Stimulated activated CD4-positive, alpha-beta T cell treated with anti-CD3 and anti-CD28 coated beads, Interleukin-12 subunit alpha, Interleukin-12 subunit beta, amount 100 ng/mL, for 4 hours (primary cell): ENCODE data around the gene DHFR.

Experiments
- DNase-seq: peaks from one replicate; pipeline ENCODE4 v3.0.0-alpha.2; 2020

Gene DHFR

DNA sequence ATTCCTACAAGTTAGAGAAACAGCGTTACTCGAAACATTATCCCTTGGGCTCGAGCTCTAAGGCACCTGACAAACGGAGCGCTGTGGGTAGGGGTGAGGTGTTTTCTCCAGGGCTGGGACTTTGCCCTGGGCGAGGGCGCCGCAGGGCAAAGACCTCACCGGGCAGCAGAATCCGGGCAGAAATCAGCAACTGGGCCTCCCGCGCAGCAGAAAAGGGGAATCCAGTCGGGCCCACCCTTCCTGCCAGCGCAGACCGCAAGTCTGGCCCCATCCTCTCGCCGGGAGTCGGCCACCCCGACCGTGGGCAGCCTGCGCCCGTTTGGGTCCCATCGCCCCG, 761 bp downstream of the DHFR start:
- DNase-seq: no peak

GRCh38 chr5:80653502-80653901, 1.3 kb downstream of the DHFR start:
- no peak for DNase-seq

GRCh38 chr5:80646926-80647325, 7.9 kb downstream of the DHFR start:
- no peak for DNase-seq

DNA sequence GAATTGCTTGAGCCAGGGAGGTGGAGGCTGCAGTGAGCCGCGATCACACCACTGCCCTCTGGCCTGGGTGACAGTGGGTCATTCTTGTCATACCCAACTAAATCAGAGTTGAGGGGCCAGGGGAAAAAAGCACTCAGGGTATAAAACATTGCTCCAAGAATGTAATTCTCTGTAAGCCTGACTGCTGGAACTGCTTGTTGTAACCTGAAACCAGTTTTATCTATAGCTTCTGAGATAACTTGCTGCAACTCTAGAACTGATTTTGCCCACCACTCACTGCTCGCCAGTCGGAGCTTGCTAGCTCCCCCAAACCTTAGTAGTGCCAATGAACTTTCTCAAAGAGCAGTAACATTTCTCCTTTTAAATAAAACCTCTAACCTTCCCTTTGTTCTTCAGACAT, 9.9 kb downstream of the DHFR start:
- no peak for DNase-seq

DNA sequence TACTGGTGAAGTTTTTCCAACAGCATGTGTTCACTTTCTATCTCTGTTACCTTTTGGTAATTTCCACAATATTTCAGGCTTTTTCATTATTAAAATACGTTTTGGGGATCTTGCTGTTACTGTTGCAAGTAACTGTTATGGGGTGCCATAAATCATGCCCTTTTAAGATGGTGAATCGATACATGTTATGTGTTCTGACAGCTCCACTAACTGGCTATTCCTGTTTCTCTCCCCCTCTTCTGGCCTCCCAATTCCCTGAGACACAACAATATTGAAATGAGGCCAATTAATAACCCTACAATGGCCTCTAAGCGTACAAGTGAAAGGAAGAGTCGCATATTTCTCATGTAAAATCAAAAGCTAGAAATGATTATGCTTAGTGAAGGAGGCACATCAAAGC, 13.4 kb downstream of the DHFR start:
- DNase-seq: no peak

- DNase-seq: no peak
Measured at GRCh38 chr5:80634193-80634592, 20.6 kb downstream of the DHFR start.

DNA sequence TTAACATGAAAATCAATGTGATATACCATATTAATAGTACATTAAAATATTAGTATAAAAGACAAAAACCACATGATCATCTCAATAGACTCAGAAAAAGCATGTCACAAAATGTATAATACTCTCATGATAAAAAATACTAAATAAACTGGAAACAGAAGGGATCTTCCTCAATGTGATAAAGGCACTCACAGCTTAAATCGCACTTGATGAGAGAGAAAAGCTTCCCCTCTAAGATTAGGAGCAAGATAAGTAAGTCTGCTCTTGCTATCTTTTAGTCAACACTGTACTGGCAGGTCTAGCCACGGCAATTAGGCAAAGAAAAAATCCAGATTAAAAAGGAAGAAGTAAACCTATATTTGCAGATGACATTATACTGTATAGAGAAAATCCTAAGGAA, 22.1 kb downstream of the DHFR start:
- no peak for DNase-seq

DNA sequence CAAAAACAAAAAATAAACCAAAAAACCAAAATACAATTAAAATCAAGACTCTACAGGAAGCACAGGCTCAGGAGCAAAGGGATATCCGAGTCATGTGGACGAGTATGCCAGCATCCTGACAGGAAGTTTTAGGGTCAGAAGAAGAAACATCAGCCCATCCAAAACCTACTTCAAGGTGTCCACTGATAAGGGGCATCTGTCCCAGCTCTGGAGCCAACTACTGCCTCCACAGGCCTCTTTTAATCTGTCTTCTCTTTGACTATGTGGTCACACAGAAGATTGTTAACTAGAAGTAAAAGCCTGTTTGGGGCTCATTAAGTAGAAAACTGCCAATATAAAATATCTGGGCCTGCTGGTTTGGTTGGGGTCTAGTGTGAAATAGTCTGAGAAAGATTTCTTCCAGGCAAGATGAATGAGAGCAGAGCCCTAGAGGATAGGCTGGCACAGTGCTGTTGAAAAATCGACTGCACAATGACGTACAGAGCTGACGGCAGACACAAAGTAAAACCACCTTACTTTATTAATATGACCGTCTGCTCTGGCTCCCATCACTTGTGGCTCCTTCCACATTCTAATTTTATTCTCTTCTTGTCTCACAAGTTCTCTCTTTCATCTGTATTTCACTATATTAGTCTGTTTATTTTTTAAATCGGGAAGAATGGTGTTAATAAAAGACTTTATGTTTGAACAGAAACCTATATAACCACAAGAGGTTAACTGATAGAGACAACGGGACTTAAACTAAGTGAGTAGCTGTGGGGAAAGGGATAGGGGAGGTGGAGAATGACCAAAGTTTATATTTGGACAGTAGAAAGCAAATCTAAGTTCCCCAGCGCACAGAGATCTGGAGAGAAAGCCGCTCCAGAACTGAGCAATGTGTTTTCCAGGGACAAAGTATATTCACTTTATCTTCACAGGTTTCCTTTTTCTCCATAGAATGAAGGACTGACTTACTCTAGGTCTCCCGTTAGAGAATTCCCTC, 23.2 kb downstream of the DHFR start:
- DNase-seq: no peak

DNA sequence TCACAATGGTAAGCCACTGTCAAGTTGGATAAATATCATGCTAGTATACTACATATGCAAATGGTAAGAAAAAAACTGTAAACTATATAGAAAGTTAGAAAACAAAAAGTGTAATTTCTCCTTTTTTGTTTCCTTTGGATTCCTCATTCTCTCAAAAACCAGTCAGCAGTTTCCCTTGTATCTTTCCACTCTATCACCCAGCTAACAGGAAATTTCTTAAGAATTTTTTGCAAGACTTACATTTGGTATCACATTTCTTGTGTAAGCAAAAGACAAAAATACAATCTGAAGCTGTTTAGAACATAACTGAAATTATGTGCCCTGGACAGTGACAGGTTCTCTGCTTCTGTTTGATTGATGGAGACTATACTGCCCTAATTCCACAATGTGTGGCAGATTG, 25.5 kb downstream of the DHFR start:
- DNase-seq: no peak

- DNase-seq: no peak
Measured at GRCh38 chr5:80625230-80625629, 29.6 kb downstream of the DHFR start.

DNA sequence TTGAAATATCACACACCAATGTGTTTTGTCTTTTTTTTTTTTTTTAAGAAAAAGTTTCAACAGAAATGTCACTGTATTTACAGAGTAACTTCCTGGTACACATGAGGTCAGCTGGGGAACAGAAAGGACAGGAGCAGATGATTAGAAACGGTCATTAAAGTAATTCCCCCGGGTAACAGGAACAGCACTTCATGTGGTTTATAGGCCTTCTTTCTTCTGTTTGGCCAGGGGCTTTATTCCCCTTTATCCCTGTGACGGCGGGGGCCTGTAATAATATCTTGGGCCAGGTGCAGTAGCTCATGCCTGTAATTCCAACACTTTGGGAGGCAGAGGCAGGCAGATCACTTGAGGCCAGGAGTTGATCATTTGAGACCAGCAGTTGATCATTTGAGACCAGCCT, 30.8 kb downstream of the DHFR start:
- DNase-seq: no peak

DNA sequence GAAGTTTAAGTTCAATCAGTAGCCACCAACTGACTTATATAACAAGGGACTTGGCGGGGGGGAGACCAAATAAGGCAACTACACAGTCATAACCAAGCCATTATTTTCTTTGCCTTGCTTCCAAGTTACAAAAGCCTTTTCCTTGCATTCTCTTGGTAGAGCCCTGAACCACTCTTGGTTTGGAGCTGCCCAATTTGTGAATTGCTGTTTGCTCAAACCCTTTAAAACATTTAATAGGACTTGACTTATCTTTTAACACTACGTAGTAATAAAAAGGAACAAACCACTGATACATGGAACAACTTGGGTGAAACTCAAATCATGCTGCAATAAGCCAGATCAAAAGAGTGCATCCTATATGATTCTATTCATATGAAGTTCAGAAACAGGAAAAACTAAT, 32.0 kb downstream of the DHFR start:
- DNase-seq: no peak

DNA sequence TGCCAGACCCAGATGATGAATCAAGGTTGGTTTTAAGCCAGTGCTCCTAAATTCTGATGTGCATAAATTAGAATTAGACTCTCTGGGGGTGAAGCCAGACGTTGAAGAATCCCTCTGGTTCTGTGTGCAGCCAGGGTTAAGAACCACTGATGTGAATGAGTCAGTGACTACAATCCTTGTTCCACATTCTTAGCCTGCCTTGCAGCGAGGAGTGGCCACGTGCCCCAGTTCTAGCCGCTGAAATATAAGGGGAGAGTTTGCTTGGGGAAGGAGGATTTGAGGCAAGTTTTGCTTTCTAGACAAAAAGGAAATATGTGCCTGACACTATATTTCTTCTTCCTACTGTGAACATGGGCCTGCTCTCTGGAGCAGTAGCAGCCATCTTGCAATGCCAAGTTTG, 34.6 kb downstream of the DHFR start:
- no peak for DNase-seq

- no peak for DNase-seq
Measured at GRCh38 chr5:80619086-80619485, 35.7 kb downstream of the DHFR start.

GRCh38 chr5:80618438-80618837, 36.3 kb downstream of the DHFR start:
- no peak for DNase-seq

DNA sequence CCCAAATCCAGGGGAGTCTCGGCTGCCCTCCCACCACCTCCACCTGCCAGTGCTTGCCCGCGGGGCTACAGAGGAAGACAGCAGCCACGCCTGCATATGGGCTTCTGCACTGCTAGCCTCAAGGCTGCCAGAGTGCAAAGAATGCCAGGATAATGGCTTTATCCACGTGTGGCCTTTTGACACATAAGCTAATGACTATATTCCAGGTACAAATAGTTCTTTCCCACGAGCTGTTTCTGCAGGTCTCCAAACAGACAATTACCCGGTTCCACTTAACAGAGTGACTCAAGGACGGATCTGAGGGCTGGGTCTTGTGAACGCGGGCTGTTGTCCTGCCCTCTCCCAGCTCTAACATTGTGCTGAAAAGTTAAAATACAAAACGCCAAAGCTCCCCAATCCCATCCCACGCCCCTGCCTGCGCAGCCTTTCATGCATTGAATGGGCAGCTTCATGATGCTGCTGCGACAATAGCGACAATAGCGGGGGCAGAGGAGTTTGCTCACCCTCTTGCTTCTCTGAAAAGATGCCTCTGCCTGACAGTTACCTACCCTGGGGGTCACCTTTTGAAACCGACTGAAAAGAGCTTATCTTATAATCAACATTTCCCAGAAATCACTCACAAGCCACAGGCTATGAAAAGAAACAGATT, 39.4 kb downstream of the DHFR start:
- no peak for DNase-seq

DNA sequence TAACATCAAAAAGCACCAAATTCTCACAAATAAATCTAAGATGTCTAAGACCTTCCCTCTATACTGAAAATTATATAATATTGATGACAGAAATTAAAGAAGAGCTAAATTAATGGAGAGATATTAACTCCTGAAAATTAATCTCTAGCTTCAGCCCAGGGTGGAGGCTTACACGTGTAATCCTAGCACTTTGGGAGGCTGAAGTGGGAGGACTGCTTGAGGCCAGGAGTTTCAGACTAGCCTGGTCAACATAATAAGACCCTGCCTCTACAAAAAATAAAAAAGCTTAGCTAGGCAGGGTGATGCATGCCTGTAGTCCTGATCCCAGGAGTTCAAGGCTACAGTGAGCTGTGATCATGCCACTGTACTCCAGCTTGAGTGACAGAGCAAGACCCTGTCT, 45.1 kb downstream of the DHFR start:
- DNase-seq: no peak

DNA sequence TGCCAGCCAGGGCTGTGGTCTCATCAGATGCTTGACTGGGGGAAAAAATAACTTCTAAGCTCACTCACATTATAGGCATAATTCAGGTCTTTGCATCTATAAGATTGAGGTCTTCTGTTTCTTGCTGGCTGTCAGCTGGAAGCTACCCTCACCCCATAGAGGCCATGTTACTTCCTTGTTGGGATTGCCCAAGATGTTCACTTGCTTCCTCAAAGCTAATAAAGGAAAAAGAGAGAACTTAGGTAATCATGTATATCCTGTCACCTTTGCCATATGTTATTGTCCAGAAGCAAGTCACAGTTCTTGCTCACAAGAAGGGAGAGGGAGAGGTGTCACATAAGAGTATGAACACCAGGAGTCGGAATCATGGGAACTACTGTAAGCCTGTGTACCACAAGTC, 46.1 kb downstream of the DHFR start:
- DNase-seq: no peak

- no peak for DNase-seq
Measured at GRCh38 chr5:80607832-80608231, 47.0 kb downstream of the DHFR start.

- no peak for DNase-seq
Measured at GRCh38 chr5:80607343-80607742, 47.4 kb downstream of the DHFR start.

- no peak for DNase-seq
Measured at GRCh38 chr5:80600943-80601693, 53.7 kb downstream of the DHFR start.

DNA sequence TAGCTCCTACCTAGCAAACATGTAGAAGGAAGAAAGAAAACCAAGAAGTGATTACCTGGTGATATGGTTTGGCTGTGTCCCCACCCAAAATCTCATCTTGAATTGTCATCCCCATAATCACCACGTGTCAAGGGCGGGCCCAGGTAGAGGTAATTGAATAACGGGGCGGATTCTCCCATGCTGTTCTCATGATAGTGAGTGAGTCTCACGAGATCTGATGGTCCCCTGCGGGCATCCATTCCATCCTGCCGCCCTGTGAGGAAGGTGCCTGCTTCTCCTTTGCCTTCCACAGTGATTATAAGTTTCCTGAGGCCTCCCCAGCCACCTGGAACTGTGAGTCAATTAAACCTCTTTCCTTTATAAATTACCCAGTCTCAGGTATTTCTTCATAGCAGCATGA, 57.3 kb downstream of the DHFR start:
- DNase-seq: no peak

- DNase-seq: no peak
Measured at GRCh38 chr5:80594810-80595209, 60.0 kb downstream of the DHFR start.

GRCh38 chr5:80592761-80593160, 62.0 kb downstream of the DHFR start:
- DNase-seq: no peak
